SJSA1 (cell line): ENCODE data around the gene LCE2D. TPM values are rescaled to one million over a fixed set of nuclear protein-coding genes. Genes with fewer than 3 reads are reported as not detected.
A peak's percentile ranks its signal among the peaks of the same experiment; 100 is the strongest.

ENCODE experiments used
- DNase-seq, 2 experiments: peaks; one replicate each; pipeline ENCODE4 v3.0.0-alpha.2; 2015 to 2020; ENCODE audit warnings: low spot score in 2 of 2, low read depth in 1 of 2
- H3K27ac ChIP-seq: fragments of 250-450 bp; sonication (Bioruptor Pico); 2 replicates; pipeline ENCODE4 v1.5.1; 2020; ENCODE audit warnings: mild to moderate bottlenecking, moderate library complexity
- H3K27me3 ChIP-seq: fragments of 250-450 bp; sonication (Bioruptor Pico); replicated peaks from 2 replicates; pipeline ENCODE4 v1.5.1; 2020; ENCODE audit warnings: mild to moderate bottlenecking, moderate library complexity
- H3K36me3 ChIP-seq: fragments of 250-450 bp; sonication (Bioruptor Pico); 2 replicates; pipeline ENCODE4 v1.5.1; 2020; ENCODE audit warnings: mild to moderate bottlenecking
- H3K4me1 ChIP-seq: fragments of 250-450 bp; sonication (Bioruptor Pico); replicated peaks from 2 replicates; pipeline ENCODE4 v1.6.1; 2021; ENCODE audit warnings: mild to moderate bottlenecking
- H3K4me3 ChIP-seq: fragments of 250-450 bp; sonication (Bioruptor Pico); 2 replicates; pipeline ENCODE4 v1.5.1; 2020; ENCODE audit warnings: mild to moderate bottlenecking
- H3K9me3 ChIP-seq: fragments of 250-450 bp; sonication (Bioruptor Pico); replicated peaks from 2 replicates; pipeline ENCODE4 v1.5.1; 2020; ENCODE audit warnings: mild to moderate bottlenecking
- total RNA-seq: library from RNA; depleted of rRNA; stranded (reverse); fragments of >200 nt; shearing (Covaris generic); gene quantifications from 2 replicates; pipeline ENCODE4 v1.2.3, GENCODE V29; 2014; rRNA removed

The LCE2D gene, protein sequence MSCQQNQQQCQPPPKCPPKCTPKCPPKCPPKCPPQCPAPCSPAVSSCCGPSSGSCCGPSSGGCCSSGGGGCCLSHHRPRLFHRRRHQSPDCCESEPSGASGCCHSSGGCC
- not detected in 2 replicates for total RNA-seq

- Histone ChIP-seq H3K27me3 (no peaks in the 10 kb centered on the region), H3K4me1 (no peaks in the 10 kb centered on the region), H3K27ac (no peak within 1 kb of the TSS), H3K36me3 (no peaks in the 10 kb centered on the region), H3K9me3 (no peaks in the 10 kb centered on the region), H3K4me3 (no peak within 1 kb of the TSS)
- DNase-seq = no peak
Measured at GRCh38 chr1:152663098-152663497, at the start of gene LCE2D. LCE2D (plus strand) TSS chr1:152663380; CDS start chr1:152664106, 726 bp downstream.

GRCh38 chr1:152613511-152613910, 49.7 kb upstream of the LCE2D start, which contains the start of gene LCE3B:
LCE3B (plus strand) TSS chr1:152613811; CDS start chr1:152613811, 0 bp downstream.
- DNase-seq = no peak
- no peak within 1 kb of the TSS for H3K27ac ChIP-seq
- H3K9me3 ChIP-seq = no peaks in the 10 kb centered on the region; the same call in 1 of the 2 replicates
- H3K4me1 ChIP-seq = no peaks in the 10 kb centered on the region
- no peaks in the 10 kb centered on the region for H3K36me3 ChIP-seq
- no peak within 1 kb of the TSS for H3K4me3 ChIP-seq
- H3K27me3 ChIP-seq = no peaks in the 10 kb centered on the region

- DNase-seq = no peak
- Histone ChIP-seq H3K4me1 (no peaks in the 10 kb centered on the region), H3K36me3 (no peaks in the 10 kb centered on the region), H3K27ac (no peak overlapping the region), H3K9me3 (no peaks in the 10 kb centered on the region; the same call in 1 of the 2 replicates), H3K4me3 (no peak overlapping the region), H3K27me3 (no peaks in the 10 kb centered on the region)
Measured at GRCh38 chr1:152621993-152622392, 41.2 kb upstream of the LCE2D start.

GRCh38 chr1:152622803-152623202, 40.4 kb upstream of the LCE2D start, which contains the start of gene LCE3A:
LCE3A (minus strand) TSS chr1:152623103; CDS start chr1:152623103, 0 bp downstream.
- no peak for DNase-seq
- no peak within 1 kb of the TSS for H3K4me3 ChIP-seq
- H3K9me3 ChIP-seq = no peaks in the 10 kb centered on the region; the same call in 1 of the 2 replicates
- H3K27me3 ChIP-seq = no peaks in the 10 kb centered on the region
- H3K36me3 ChIP-seq = no peaks in the 10 kb centered on the region
- H3K4me1 ChIP-seq = no peaks in the 10 kb centered on the region
- H3K27ac ChIP-seq = no peak within 1 kb of the TSS

GRCh38 chr1:152623203-152623844, 39.9 kb upstream of the LCE2D start:
- Histone ChIP-seq H3K9me3 (no peaks in the 10 kb centered on the region; the same call in 1 of the 2 replicates), H3K27ac (no peak overlapping the region), H3K36me3 (no peaks in the 10 kb centered on the region), H3K27me3 (no peaks in the 10 kb centered on the region), H3K4me1 (no peaks in the 10 kb centered on the region), H3K4me3 (no peak overlapping the region)
- DNase-seq = peak in 1 of 2 experiments; percentile 4

GRCh38 chr1:152626744-152627143, 36.4 kb upstream of the LCE2D start:
- H3K9me3 ChIP-seq = no peaks in the 10 kb centered on the region
- H3K36me3 ChIP-seq = no peaks in the 10 kb centered on the region
- H3K27me3 ChIP-seq = no peaks in the 10 kb centered on the region
- no peak for DNase-seq
- H3K4me3 ChIP-seq = no peak overlapping the region
- no peaks in the 10 kb centered on the region for H3K4me1 ChIP-seq
- H3K27ac ChIP-seq = no peak overlapping the region

- Histone ChIP-seq H3K4me1 (no peaks in the 10 kb centered on the region), H3K27ac (no peak overlapping the region), H3K9me3 (no peaks in the 10 kb centered on the region), H3K4me3 (no peak overlapping the region), H3K27me3 (no peaks in the 10 kb centered on the region), H3K36me3 (no peaks in the 10 kb centered on the region)
- DNase-seq = no peak
Measured at GRCh38 chr1:152630596-152630995, 32.6 kb upstream of the LCE2D start.

- H3K27ac ChIP-seq = no peak overlapping the region
- DNase-seq = no peak
- no peaks in the 10 kb centered on the region for H3K4me1 ChIP-seq
- no peaks in the 10 kb centered on the region for H3K9me3 ChIP-seq
- no peaks in the 10 kb centered on the region for H3K36me3 ChIP-seq
- H3K27me3 ChIP-seq = peaks cover 12% of the 10 kb centered on the region
- no peak overlapping the region for H3K4me3 ChIP-seq
Measured at GRCh38 chr1:152640351-152640750, 22.8 kb upstream of the LCE2D start.

DNA sequence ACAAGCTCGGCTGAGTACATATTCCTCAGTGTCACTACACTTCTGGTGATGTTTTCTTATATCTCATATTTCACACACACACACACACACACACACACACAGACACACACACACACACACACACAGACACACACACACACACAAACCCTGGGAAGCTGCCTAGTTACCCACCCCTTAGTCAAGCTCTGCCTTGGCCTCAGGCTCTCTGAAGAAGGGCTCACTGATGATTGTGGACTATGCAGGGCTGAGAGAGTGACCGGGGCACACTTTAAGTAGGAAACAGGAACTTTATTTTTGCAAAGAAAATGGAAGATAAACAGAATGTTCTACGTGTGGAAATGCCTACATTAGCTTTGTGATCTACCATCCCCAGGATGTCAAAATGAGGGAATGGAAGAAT, 19.2 kb upstream of the LCE2D start:
- DNase-seq = no peak
- H3K27ac ChIP-seq = no peak overlapping the region
- H3K36me3 ChIP-seq = no peaks in the 10 kb centered on the region
- H3K27me3 ChIP-seq = peaks cover 12% of the 10 kb centered on the region
- H3K9me3 ChIP-seq = no peaks in the 10 kb centered on the region
- H3K4me3 ChIP-seq = no peak overlapping the region
- no peaks in the 10 kb centered on the region for H3K4me1 ChIP-seq

- H3K9me3 ChIP-seq = no peaks in the 10 kb centered on the region
- no peak overlapping the region for H3K27ac ChIP-seq
- H3K27me3 ChIP-seq = peaks cover 12% of the 10 kb centered on the region
- no peak for DNase-seq
- no peak overlapping the region for H3K4me3 ChIP-seq
- no peaks in the 10 kb centered on the region for H3K36me3 ChIP-seq
- H3K4me1 ChIP-seq = no peaks in the 10 kb centered on the region
Measured at GRCh38 chr1:152645146-152645545, 18.0 kb upstream of the LCE2D start.

- H3K4me3 ChIP-seq = no peak overlapping the region
- no peaks in the 10 kb centered on the region for H3K4me1 ChIP-seq
- no peaks in the 10 kb centered on the region for H3K9me3 ChIP-seq
- H3K36me3 ChIP-seq = no peaks in the 10 kb centered on the region
- no peak for DNase-seq
- H3K27ac ChIP-seq = no peak overlapping the region
- H3K27me3 ChIP-seq = peaks cover 4% of the 10 kb centered on the region
Measured at GRCh38 chr1:152646656-152647055, 16.5 kb upstream of the LCE2D start.

- 0 out of 2 replicates have a peak, but pooled peaks cover 8% of the 10 kb centered on the region for H3K27me3 ChIP-seq
- no peak overlapping the region for H3K4me3 ChIP-seq
- DNase-seq = peak; percentile 49 to 72
- H3K4me1 ChIP-seq = no peaks in the 10 kb centered on the region
- no peaks in the 10 kb centered on the region for H3K9me3 ChIP-seq
- no peak overlapping the region for H3K27ac ChIP-seq
- H3K36me3 ChIP-seq = no peaks in the 10 kb centered on the region
Measured at GRCh38 chr1:152654110-152654509, 9.1 kb upstream of the LCE2D start.

DNA sequence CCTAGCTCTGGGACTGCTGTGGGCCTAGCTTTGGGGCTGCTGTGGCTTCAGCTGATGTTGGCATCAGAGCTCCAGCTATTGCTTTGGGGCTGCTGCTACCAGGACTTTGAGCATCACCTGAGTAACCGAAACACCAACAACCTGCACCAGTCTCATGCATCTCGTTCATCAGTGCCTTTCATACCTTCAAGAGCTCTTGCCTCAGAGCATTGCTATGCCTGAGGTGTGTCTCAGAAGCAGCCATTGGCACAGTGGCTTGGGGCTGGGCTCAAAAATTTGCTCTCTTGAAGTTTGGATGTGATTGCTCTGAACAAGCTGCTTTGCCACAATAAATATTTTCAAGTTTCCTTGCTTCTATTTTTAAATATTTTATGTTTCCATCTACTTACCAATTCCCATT, 6.7 kb upstream of the LCE2D start:
- no peak overlapping the region for H3K4me3 ChIP-seq
- H3K4me1 ChIP-seq = no peaks in the 10 kb centered on the region
- H3K36me3 ChIP-seq = no peaks in the 10 kb centered on the region
- no peak overlapping the region for H3K27ac ChIP-seq
- 0 out of 2 replicates have a peak, but pooled peaks cover 5% of the 10 kb centered on the region for H3K27me3 ChIP-seq
- DNase-seq = no peak
- no peaks in the 10 kb centered on the region for H3K9me3 ChIP-seq

- H3K27me3 ChIP-seq = 0 out of 2 replicates have a peak, but pooled peaks cover 5% of the 10 kb centered on the region
- H3K36me3 ChIP-seq = no peaks in the 10 kb centered on the region
- H3K4me3 ChIP-seq = no peak overlapping the region
- no peak overlapping the region for H3K27ac ChIP-seq
- no peaks in the 10 kb centered on the region for H3K4me1 ChIP-seq
- no peak for DNase-seq
- H3K9me3 ChIP-seq = no peaks in the 10 kb centered on the region
Measured at GRCh38 chr1:152657677-152658076, 5.5 kb upstream of the LCE2D start.
